NCI-H2196 (cell line): ENCODE measurements around the gene EPB41L5.
"Not testable (repeated sequence)": the region's sequence is repeated elsewhere in the genome, so short reads cannot be mapped to it uniquely, and the experiment has no call there.

Experiments
- DNase-seq: peaks from one replicate; lab custom pipeline; 2025; ENCODE audit not compliant: unreplicated experiment; lab: John Stamatoyannopoulos, UW

Gene EPB41L5

GRCh38 chr2:120029672-120030640, 17.1 kb downstream of the EPB41L5 start:
- DNase-seq, result no peak

- no peak for DNase-seq
These were observed 19.4 kb downstream of the EPB41L5 start for GRCh38 chr2:120032297-120032696.

- DNase-seq, result no peak
These were observed 21.1 kb downstream of the EPB41L5 start for GRCh38 chr2:120034027-120034426.

DNA sequence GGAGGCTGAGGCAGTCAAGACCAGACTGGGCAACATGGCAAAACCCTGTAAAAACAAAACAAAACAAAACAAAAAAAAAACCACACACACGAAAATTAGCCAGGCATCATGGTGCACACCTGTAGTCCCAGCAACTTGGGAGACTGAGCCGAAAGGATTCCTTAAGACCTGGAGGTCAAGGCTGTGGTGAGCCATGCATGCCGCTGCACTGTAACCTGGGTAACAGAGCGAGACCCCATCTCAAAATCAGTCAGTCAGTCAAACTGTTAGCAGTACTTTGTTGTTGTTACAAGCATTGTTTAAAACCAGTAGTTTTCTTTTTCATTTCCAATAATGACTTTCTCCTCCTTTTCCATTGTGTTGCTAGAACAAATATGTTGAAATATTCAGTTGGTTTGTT, 21.7 kb downstream of the EPB41L5 start:
- no peak for DNase-seq

- no peak for DNase-seq
These were observed 23.3 kb downstream of the EPB41L5 start for GRCh38 chr2:120036145-120036544.

DNA sequence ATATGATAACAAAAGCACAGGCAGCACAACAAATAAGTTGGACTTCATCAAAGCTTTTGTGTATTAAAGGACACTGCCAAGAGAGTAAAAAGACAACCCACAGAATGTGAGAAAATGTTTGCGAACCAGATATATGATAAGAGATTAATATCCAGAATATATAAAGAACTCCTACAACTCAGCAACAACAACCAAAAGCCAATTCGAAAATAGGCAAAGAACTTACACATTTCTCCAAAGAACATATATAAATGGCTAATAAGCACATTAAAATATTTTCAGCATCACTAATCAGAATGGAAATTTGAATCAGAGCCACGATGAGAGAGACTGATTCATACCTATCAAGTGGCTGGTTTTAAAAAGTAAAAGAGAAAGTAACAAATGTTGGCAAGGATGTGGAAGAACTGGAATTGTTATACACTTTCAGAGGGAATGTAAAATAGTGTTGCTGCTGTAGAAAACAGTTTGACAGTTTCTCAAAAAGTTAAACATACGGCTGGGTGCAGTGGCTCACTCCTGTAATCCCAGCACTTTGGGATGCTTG, 25.2 kb downstream of the EPB41L5 start:
- no peak for DNase-seq

DNA sequence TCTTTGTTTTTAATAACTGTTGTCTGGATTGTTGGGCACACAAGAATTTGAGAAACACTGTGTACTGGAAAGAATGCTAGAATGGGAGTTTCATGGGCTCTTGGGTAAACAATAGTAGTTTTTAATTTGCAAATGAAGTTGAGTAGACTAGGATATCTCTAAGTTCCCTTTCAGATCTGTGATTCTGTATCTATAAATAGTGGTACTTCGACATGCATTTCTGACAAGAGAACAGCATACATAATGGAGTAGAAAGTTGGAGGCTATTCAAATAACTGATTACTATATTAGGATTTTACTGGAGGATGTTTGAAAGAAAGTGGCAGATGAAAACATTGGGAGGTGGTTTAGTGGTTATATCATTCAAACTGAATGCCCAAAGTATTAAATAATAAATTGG, 29.5 kb downstream of the EPB41L5 start:
- no peak for DNase-seq

DNA sequence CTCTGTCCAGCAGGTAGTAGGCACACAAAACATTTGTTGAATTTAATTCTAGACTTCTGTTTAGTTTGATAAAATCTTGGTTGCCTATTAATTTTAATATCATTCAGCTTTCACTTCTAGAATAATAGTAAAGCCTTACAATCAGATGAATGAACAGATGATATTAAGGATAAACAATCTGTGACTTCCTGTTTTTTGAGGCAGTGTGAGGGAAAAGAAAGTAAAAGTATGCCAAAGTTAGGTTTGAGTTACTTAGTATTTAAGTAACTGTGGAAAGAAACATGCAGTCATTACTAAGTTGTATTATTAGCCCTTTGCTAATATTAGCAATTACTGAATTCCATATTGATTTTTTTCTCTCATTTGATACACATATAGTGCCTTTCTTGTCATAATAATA, 31.5 kb downstream of the EPB41L5 start:
- no peak for DNase-seq

GRCh38 chr2:120045775-120046174, 32.9 kb downstream of the EPB41L5 start:
- not testable (repeated sequence) for DNase-seq

- not testable (repeated sequence) for DNase-seq
These were observed 33.4 kb downstream of the EPB41L5 start for GRCh38 chr2:120046252-120046651.

- no peak for DNase-seq
These were observed 39.7 kb downstream of the EPB41L5 start for GRCh38 chr2:120052597-120052996.

- DNase-seq, result no peak
These were observed 41.0 kb downstream of the EPB41L5 start for GRCh38 chr2:120053891-120054290.

GRCh38 chr2:120059483-120059882, 46.6 kb downstream of the EPB41L5 start:
- no peak for DNase-seq

DNA sequence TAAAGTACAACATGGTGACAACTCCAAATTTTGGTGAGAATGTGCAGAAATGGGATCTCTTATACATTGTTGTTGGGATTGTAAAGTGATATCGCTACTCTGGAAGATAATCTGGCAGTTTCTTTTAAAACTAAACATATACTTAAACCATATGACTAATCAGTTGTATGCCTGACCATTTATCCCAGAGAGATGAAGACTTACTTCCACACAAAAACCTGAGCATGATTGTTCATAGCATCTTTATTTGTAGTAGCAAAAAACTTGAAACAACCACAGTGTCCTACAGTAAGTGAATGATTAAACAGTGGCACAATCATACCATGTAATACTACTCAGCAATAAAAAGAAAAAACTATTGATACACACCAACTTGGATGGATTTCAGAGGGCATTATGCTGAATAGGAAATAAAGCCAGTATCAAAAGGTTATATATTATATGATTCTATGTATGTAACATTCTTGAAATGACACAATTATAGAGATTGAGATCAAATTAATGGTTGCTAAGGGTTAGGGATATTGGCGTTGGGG, 47.3 kb downstream of the EPB41L5 start:
- DNase-seq, result no peak

DNA sequence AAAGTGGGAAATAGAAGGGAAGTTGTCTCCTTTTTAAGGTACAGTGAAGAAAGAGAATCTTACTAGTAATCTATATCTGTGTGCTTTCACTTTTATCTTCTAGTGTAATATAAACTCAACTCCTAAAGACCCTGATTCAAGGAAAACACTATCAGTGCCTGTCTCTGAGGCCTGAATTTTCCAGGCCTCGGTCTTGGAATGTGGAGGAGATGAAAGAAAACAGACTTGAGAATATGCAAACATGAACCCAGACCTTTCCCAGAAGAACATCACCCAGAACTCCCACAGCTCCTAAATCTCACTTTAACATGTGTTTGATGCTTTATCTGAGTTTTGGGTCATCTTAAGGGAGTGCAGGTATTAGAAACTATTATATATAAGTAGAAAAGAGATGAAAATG, 51.8 kb downstream of the EPB41L5 start:
- DNase-seq, result no peak

GRCh38 chr2:120066800-120067547, 54.1 kb downstream of the EPB41L5 start:
- DNase-seq, result peak; percentile 85

DNA sequence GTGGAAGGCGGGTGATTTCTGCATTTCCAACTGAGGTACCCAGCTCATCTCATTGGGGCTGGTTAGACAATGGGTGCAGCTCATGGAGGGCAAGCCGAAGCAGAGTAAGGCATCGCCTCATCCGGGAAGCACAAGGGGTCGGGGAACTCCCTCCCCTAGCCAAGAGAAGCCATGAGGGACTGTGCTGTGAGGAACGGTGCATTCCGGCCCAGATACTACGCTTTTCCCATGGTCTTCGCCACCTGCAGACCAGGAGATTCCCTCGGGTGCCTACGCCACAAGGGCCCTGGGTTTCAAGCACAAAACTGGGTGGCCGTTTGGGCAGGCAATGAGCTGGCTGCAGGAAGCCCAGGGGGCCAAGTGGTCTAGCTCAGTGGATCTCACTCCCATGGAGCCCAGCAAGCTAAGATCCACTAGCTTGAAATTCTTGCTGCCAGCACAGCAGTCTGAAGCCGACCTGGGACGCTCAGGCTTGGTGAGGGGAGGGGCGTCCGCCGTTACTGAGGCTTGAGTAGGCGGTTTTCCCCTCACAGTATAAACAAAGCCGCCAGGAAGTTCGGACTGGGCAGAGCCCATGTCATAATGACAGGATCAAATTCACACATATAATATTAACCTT, 55.3 kb downstream of the EPB41L5 start:
- DNase-seq, result not testable (repeated sequence)

GRCh38 chr2:120075545-120075944, 62.7 kb downstream of the EPB41L5 start:
- DNase-seq, result no peak

DNA sequence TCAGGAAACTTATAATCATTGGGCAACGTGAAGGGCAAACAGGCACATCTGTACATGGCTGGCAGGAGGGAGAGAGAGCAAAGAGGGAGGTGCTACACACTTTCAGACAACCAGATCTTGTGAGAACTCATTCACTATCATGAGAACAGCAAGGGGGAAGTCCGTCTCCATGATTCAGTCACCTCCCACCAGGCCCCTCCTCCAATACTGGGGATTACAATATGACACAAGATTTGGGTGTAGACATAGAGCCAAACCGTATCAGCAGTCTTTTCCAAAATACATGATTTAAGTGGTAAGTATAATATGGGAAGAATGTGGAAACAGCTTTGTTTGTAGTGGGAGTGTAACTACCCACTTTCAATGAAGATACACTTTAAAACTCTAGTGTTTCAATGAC, 65.0 kb downstream of the EPB41L5 start:
- no peak for DNase-seq

DNA sequence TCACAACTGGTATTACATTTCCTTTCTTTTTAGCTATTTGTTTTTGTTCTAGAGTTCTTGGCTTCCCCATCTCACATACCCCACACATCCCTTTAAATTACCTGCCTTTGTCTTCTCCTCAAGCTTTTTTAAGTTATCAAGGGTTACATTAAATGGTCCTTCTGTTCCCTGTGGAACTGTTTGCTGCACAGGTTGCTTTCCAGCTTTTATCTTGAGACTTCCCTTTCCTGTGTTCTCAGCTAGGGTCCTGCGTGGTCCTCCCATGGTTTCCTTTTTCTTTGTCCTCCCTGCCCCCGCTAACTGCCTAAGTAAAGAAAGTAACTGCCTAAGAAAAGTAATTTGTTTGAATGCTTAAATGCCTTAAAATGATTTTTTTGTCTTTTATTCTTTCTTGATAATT, 66.8 kb downstream of the EPB41L5 start:
- no peak for DNase-seq

DNA sequence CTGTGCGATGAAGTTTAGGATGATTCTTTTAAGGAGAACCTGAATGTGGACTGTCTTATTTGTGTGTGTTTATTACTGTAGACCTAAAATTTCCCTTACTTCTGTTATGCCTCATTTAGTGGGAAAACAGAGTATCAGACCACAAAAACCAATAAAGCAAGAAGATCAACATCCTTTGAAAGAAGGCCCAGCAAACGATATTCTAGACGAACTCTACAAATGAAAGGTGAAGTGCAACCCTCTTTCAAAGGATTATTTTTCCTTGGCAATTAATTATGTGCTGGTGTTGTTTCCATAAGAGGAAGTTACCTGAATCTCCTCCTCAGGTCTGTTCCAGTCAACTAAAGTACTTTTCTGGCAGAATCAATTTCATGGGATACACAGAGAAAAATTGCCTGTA, 78.6 kb downstream of the EPB41L5 start:
- DNase-seq, result peak; percentile 35
